HG03060 (cell line): Measurements from ENCODE around the gene ARVCF.

Source experiments
- ATAC-seq: cut with Tn5 transposase; IDR thresholded peaks from one replicate; pipeline ENCODE4 v1.9.1; 2021; ENCODE audit warnings: low read depth, moderate number of reproducible peaks; ENCODE audit not compliant: unreplicated experiment

The ARVCF gene

GRCh38 chr22:19921544-19922081, 95.0 kb downstream of the ARVCF start:
- ATAC-seq: no peak
